KOPT-K1 (cell line): ENCODE results near the gene ACR.

Source experiments
- H3K27ac ChIP-seq: fragments of 200-600 bp; sonication (generic); 2 replicates; pipeline ENCODE4 v1.5.1; 2016; ENCODE audit warnings: antibody characterized with exemption, mild to moderate bottlenecking, low read depth, low read length; ENCODE audit not compliant: poor library complexity, severe bottlenecking
- H3K36me3 ChIP-seq: fragments of 200-600 bp; sonication (generic); 2 replicates; pipeline ENCODE4 v1.5.1; 2017; ENCODE audit warnings: antibody characterized with exemption, mild to moderate bottlenecking, low read length, moderate library complexity; ENCODE audit not compliant: insufficient read depth
- H3K9me3 ChIP-seq: fragments of 200-600 bp; sonication (generic); 2 replicates; pipeline ENCODE4 v1.5.1; 2017; ENCODE audit warnings: antibody characterized with exemption, low read length, mild to moderate bottlenecking; ENCODE audit not compliant: insufficient read depth, poor library complexity, severe bottlenecking

The ACR gene

GRCh38 chr22:50720301-50721256 is 17.4 kb upstream of the ACR start:
- Histone ChIP-seq H3K36me3 (no peaks in the 10 kb centered on the region; the same call in 1 of the 2 replicates), H3K9me3 (no peaks in the 10 kb centered on the region)

DNA sequence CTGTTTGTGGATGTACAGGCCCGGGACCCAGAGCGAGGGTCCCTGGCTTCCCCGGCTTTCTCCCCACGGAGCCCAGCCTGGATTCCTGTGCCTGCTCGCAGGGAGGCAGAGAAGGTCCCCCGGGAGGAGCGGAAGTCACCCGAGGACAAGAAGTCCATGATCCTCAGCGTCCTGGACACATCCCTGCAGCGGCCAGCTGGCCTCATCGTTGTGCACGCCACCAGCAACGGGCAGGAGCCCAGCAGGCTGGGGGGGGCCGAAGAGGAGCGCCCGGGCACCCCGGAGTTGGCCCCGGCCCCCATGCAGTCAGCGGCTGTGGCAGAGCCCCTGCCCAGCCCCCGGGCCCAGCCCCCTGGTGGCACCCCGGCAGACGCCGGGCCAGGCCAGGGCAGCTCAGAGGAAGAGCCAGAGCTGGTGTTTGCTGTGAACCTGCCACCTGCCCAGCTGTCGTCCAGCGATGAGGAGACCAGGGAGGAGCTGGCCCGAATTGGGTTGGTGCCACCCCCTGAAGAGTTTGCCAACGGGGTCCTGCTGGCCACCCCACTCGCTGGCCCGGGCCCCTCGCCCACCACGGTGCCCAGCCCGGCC is 16.7 kb upstream of the ACR start:
- Histone ChIP-seq H3K36me3 (no peaks in the 10 kb centered on the region; the same call in 1 of the 2 replicates), H3K9me3 (no peaks in the 10 kb centered on the region), H3K27ac (no peak overlapping the region)

More at GRCh38 chr22:50720301-50721256, 17.4 kb upstream of the ACR start:
- H3K27ac ChIP-seq: no peak overlapping the region

DNA sequence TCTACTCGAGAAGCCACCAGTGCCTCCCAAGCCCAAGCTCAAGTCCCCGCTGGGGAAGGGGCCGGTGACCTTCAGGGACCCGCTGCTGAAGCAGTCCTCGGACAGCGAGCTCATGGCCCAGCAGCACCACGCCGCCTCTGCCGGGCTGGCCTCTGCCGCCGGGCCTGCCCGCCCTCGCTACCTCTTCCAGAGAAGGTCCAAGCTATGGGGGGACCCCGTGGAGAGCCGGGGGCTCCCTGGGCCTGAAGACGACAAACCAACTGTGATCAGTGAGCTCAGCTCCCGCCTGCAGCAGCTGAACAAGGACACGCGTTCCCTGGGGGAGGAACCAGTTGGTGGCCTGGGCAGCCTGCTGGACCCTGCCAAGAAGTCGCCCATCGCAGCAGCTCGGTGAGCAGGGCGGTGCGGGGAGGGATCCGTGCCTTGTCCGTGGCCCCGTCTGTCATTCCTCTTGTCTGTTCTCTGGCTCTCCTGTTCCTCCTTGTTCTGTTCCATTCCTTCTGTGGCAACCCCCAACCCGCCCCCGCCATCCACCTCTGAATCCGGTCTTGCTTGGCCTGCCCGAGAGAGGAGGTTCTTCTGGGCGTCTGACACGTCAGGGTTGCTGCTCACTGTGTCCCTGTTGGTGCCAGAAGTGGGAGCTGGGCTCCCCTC is 15.8 kb upstream of the ACR start:
- Histone ChIP-seq H3K27ac (no peak overlapping the region), H3K9me3 (no peaks in the 10 kb centered on the region), H3K36me3 (no peaks in the 10 kb centered on the region; the same call in 1 of the 2 replicates)

- H3K9me3 ChIP-seq: no peaks in the 10 kb centered on the region
- no peak overlapping the region for H3K27ac ChIP-seq
- H3K36me3 ChIP-seq: no peaks in the 10 kb centered on the region; the same call in 1 of the 2 replicates
These were observed 15.1 kb upstream of the ACR start for GRCh38 chr22:50722716-50723428.

DNA sequence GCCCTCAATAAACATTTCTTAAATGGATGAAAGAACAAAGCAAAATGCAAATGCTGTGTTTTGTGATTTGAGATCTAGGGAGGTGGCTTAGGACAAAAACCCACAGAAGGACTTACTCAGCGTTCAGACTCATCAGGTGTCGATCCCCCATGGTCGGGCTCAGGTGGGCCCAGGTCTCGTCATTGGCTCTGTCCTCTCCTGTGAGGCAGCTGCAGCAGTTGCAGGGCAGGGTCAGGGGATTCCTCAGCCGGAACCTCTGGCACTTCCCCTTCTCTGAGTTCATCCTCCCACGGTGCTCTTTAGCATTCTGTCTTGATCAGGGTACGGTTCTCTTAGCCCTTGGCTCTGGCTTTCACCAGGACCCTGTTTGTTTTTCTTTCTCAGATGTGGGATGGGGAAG is 14.0 kb upstream of the ACR start:
- Histone ChIP-seq H3K27ac (no peak overlapping the region), H3K36me3 (no peaks in the 10 kb centered on the region; the same call in 1 of the 2 replicates), H3K9me3 (no peaks in the 10 kb centered on the region)

- Histone ChIP-seq H3K27ac (no peak overlapping the region), H3K36me3 (no peaks in the 10 kb centered on the region; the same call in 1 of the 2 replicates)
These were observed 13.4 kb upstream of the ACR start for GRCh38 chr22:50724616-50725015.

DNA sequence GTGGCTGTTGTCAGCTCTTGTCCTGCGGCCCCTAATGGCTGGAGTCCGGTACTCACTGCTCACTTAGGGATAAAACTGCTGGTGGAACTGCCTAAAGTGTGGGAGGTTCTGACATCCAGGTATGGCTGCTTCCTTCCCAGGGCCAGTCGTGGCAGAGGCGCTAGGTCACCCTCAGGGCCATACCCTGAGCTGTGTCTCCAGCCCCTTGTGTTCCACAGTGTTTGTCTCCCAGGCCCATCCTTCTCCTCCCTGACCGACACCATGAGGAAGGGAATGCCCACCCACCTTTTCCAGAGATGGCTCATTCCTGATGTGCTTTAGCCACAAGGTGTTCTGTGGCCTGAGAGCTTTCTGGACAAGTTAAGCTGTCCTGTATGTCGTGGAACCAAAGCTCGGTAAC is 12.4 kb upstream of the ACR start:
- Histone ChIP-seq H3K36me3 (no peaks in the 10 kb centered on the region; the same call in 1 of the 2 replicates), H3K27ac (no peak overlapping the region)

More at GRCh38 chr22:50724616-50725015, 13.4 kb upstream of the ACR start:
- no peaks in the 10 kb centered on the region for H3K9me3 ChIP-seq

GRCh38 chr22:50726643-50727340 is 11.2 kb upstream of the ACR start:
- H3K9me3 ChIP-seq: no peaks in the 10 kb centered on the region
- no peaks in the 10 kb centered on the region; the same call in 1 of the 2 replicates for H3K36me3 ChIP-seq
- no peak overlapping the region for H3K27ac ChIP-seq

More for the DNA sequence above, 12.4 kb upstream of the ACR start:
- no peaks in the 10 kb centered on the region for H3K9me3 ChIP-seq

GRCh38 chr22:50727678-50728522 is 10.1 kb upstream of the ACR start:
- Histone ChIP-seq H3K9me3 (no peaks in the 10 kb centered on the region), H3K27ac (no peak overlapping the region), H3K36me3 (no peaks in the 10 kb centered on the region; the same call in 1 of the 2 replicates)

GRCh38 chr22:50728523-50728931 is 9.5 kb upstream of the ACR start:
- H3K9me3 ChIP-seq: no peaks in the 10 kb centered on the region
- no peaks in the 10 kb centered on the region; the same call in 1 of the 2 replicates for H3K36me3 ChIP-seq
- H3K27ac ChIP-seq: no peak overlapping the region

DNA sequence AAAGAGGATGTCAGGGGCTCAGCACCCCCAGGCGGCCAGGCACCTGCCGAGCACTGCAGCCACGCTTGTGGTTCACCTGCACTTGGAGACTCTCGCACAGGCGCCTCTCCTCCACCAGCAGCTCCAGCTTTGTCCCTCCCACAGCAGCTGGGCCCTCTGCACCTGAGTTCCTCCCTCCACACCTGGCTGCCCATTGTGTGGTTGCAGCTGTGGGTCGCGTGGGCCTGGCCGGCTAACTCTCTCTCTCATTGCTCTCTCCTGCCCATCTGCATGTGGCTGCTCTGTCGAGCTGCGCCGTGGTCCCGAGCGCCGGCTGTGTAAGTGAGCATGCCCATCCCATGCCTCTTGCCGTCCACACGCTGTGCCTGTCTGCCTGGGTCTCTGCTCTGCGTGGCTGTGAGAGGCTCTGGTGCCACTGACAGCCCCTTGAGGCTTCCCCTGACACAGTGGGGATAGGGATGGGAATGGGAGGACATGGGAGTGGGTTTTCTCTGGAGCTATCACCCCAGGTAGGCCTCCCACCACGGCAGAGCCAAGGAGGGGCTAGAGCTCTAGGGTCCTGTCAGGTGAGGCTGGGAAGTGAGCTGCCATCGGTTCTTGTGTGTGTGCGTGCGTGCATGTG is 8.5 kb upstream of the ACR start:
- H3K36me3 ChIP-seq: no peaks in the 10 kb centered on the region; the same call in 1 of the 2 replicates
- H3K9me3 ChIP-seq: no peaks in the 10 kb centered on the region
- H3K27ac ChIP-seq: no peak overlapping the region

DNA sequence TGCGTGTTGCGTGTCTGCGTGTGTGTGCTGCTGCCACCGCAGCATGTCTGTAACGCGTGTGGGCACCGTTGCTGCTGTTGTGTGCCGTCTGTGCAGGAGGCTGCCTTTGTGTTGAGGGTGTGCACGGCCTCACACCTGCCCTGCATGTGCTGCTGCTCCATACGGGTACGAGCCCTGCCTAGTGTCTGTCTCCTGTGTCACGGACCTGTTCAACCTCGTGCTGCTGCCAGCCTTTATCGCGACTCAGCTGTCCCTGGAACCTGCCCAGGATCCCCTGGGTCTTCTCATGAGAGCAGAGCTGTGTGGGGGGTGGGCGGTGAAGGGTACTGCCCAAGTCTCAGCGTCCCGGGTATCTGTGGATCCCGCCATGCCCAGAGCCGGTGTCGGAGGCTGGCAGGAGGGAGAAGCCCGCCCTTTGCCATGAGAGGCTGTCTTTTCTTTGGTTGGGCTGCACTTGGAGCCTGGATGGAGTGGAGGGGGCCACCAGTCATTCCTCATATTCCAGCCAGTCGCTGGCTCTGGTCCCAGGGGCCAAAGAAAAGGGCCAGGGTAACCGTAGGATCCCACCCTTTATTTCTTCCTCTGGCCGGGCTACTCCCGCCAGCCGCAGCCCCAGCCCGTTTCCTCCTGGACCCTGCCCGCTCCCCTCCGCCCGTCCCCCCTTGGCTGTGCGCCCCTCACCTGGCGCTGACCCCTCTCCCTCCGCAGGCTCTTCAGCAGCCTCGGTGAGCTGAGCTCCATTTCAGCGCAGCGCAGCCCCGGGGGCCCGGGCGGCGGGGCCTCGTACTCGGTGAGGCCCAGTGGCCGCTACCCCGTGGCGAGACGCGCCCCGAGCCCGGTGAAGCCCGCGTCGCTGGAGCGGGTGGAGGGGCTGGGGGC is 7.8 kb upstream of the ACR start:
- no peaks in the 10 kb centered on the region for H3K9me3 ChIP-seq
- H3K36me3 ChIP-seq: no peaks in the 10 kb centered on the region
- no peak overlapping the region for H3K27ac ChIP-seq
